ENCODE data around the gene TMEM204.

The TMEM204 gene

GRCh38 chr16:1533443-1533951 lies at the start of gene TMEM204:
Gene TMEM204 (plus strand): TSS chr16:1533666. CDS start chr16:1534276, 610 bp downstream.
- DNase-seq, result no peak

- DNase-seq, result no peak
Observed at GRCh38 chr16:1485847-1486496, 47.5 kb upstream of the TMEM204 start.

GRCh38 chr16:1486551-1487390 lies 46.7 kb upstream of the TMEM204 start:
- DNase-seq, result no peak

- DNase-seq, result no peak
Observed at GRCh38 chr16:1487395-1488053, 45.9 kb upstream of the TMEM204 start.

- DNase-seq, result no peak
Observed at GRCh38 chr16:1488054-1488601, 45.3 kb upstream of the TMEM204 start.

- no peak for DNase-seq
Observed at GRCh38 chr16:1488619-1489018, 44.8 kb upstream of the TMEM204 start, which contains the start of gene PTX4. Gene PTX4 (minus strand): TSS chr16:1488944. CDS start chr16:1488909, 35 bp downstream.

GRCh38 chr16:1489077-1489476 lies 44.4 kb upstream of the TMEM204 start:
- DNase-seq, result no peak

- DNase-seq, result no peak
Observed at GRCh38 chr16:1491327-1491726, 42.1 kb upstream of the TMEM204 start.

GRCh38 chr16:1492082-1492922 lies 41.2 kb upstream of the TMEM204 start:
- no peak for DNase-seq

- peak; percentile 82 to 91 for DNase-seq
Observed at GRCh38 chr16:1492923-1493745, 40.3 kb upstream of the TMEM204 start, which contains the start of gene TELO2. Gene TELO2 (plus strand): TSS chr16:1493360. CDS start chr16:1494282, 922 bp downstream.

GRCh38 chr16:1493746-1494094 lies 39.7 kb upstream of the TMEM204 start:
- peak in 1 of 2 donors; percentile 21 for DNase-seq

GRCh38 chr16:1494129-1494640 lies 39.3 kb upstream of the TMEM204 start:
- no peak for DNase-seq

- no peak for DNase-seq
Observed at GRCh38 chr16:1494711-1495110, 38.8 kb upstream of the TMEM204 start.

- no peak for DNase-seq
Observed at GRCh38 chr16:1495211-1495888, 38.1 kb upstream of the TMEM204 start.

- no peak for DNase-seq
Observed at GRCh38 chr16:1495889-1496262, 37.6 kb upstream of the TMEM204 start.

GRCh38 chr16:1496464-1496863 lies 37.0 kb upstream of the TMEM204 start:
- DNase-seq, result no peak

- no peak for DNase-seq
Observed at GRCh38 chr16:1497014-1497598, 36.4 kb upstream of the TMEM204 start.

GRCh38 chr16:1498899-1499676 lies 34.4 kb upstream of the TMEM204 start:
- DNase-seq, result no peak
